Tibial nerve (tissue), 4 donors: ENCODE measurements around the gene TCF23.

Experiments used
- CTCF ChIP-seq, 5 experiments: fragments of 200-600 bp in 3 of 5; fragments of 450-650 bp in 2 of 5; sonication (generic) in 3 of 5; IDR thresholded peaks; one replicate each; pipeline ENCODE4 v1.5.1; 2016 to 2019; ENCODE audit warnings: antibody characterized with exemption in 5 of 5, mild to moderate bottlenecking in 3 of 5, moderate library complexity in 2 of 5
- EP300 ChIP-seq, 2 donors: sonication (generic); formaldehyde crosslinking; IDR thresholded peaks; one replicate each; pipeline ENCODE4 v1.6.1; 2017; ENCODE audit warnings: antibody characterized with exemption in 2 of 2, mild to moderate bottlenecking in 1 of 2

- TF ChIP-seq CTCF (IDR thresholded peaks at IDR 0.05) (no peak), EP300 (IDR thresholded peaks at IDR 0.05) (no peak)
These were observed 30.1 kb upstream of the TCF23 start, which contains the start of gene CGREF1 for GRCh38 chr2:27118525-27119329.
